Neural progenitor cell (in vitro differentiated cells): ENCODE measurements around the gene KCTD19.

Experiments
- EZH2 ChIP-seq: fragments of 200-600 bp; sonication (generic); IDR thresholded peaks from 2 replicates; pipeline ENCODE4 v1.6.1; 2017; ENCODE audit warnings: antibody characterized with exemption, mild to moderate bottlenecking, moderate library complexity
- EZH2phosphoT487 ChIP-seq: fragments of 200-600 bp; sonication (generic); IDR thresholded peaks from 2 replicates; pipeline ENCODE4 v1.6.1; 2017; ENCODE audit warnings: antibody characterized with exemption
- TF ChIP-seq, protein P1 (sequence below): fragments of 200-600 bp; sonication (generic); IDR thresholded peaks from 2 replicates; pipeline ENCODE4 v1.5.1; 2017; ENCODE audit warnings: antibody characterized with exemption, mild to moderate bottlenecking

DNA sequence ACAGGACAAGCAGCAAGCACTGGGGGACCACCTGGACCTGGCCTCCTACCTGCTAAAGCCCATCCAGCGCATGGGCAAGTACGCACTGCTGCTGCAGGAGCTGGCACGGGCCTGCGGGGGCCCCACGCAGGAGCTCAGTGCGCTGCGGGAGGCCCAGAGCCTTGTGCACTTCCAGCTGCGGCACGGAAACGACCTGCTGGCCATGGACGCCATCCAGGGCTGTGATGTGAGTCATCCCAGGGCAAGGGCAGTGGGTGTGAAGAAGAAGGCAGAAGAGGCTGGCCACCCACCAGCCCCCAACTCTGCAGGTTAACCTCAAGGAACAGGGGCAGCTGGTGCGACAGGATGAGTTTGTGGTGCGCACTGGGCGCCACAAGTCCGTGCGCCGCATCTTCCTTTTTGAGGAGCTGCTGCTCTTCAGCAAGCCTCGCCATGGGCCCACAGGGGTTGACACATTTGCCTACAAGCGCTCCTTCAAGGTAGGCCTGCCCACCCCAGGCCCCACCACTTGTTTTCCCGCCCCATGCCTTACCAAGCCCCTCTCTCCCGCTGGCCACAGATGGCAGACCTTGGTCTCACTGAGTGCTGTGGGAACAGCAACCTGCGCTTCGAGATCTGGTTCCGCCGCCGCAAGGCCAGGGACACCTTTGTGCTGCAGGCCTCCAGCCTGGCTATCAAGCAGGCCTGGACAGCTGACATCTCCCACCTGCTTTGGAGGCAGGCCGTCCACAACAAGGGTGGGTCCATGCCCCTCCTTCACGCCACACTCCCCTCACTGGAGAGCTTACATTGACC lies 39.9 kb downstream of the KCTD19 start:
- TF ChIP-seq EZH2 (no peak), EZH2phosphoT487 (no peak)
- TF ChIP-seq, protein P1, sequence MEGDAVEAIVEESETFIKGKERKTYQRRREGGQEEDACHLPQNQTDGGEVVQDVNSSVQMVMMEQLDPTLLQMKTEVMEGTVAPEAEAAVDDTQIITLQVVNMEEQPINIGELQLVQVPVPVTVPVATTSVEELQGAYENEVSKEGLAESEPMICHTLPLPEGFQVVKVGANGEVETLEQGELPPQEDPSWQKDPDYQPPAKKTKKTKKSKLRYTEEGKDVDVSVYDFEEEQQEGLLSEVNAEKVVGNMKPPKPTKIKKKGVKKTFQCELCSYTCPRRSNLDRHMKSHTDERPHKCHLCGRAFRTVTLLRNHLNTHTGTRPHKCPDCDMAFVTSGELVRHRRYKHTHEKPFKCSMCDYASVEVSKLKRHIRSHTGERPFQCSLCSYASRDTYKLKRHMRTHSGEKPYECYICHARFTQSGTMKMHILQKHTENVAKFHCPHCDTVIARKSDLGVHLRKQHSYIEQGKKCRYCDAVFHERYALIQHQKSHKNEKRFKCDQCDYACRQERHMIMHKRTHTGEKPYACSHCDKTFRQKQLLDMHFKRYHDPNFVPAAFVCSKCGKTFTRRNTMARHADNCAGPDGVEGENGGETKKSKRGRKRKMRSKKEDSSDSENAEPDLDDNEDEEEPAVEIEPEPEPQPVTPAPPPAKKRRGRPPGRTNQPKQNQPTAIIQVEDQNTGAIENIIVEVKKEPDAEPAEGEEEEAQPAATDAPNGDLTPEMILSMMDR, result no peak
